ENCODE data around the gene ASAP2.
A peak's percentile ranks its signal among the peaks of the same experiment; 100 is the strongest.

The ASAP2 gene

DNA sequence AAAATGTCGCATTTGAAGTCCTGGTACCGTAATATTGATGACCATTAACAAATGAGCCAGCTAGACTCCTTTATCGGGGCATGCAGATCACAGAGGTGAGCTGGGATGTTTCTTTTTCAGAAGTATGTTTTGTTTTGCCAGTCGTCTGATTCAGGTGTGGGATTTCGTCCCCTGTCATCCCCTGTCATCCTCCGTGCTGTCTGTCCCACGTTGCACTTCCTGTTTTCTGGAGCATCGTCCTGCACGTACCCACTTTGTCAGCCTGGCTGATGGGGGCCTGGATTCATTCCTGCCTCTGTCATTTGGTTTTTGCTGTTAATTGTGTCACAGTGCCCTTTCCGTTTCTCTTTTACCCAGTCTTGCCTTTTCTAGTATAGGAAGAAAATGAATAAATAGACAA, 72.8 kb downstream of the ASAP2 start:
- DNase-seq: no peak

DNA sequence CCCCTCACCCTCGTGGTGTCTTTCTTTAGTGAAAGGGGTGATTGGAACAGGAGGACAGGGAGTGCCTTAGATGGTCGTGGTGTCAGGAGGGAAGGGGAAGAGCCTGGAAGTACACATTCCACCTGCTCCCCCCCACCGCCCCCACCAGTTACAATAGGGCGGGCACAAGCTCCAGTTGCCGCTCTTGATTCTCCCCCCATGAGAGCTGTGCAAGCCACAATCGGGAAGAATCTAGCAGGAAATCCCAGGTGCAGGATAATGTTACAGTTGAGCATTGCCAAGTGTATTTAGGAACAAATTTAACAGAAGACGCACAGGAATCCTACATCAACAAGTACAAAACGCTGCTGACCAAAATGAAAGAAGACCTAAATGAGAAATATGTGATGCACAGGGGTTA, 73.6 kb downstream of the ASAP2 start:
- no peak for DNase-seq

DNA sequence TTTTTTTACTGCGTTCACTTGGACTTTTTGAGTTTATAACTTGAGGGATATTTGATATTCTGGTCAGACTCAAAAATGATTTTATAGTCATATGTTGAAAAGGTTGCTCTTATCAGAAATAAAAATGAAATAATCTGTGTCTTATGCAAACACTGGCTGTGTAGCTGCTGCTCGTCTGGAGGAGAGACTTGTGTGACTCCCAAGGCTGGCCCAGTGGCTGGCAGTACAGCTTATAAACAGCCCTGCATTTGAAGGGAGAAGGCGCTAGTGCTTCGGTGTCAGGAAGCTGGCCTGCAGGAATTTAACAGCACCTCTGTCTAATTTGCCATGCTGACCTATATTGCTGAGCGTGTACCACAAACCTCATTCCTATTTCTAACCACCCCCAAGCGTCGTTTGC, 74.5 kb downstream of the ASAP2 start:
- DNase-seq: no peak

DNA sequence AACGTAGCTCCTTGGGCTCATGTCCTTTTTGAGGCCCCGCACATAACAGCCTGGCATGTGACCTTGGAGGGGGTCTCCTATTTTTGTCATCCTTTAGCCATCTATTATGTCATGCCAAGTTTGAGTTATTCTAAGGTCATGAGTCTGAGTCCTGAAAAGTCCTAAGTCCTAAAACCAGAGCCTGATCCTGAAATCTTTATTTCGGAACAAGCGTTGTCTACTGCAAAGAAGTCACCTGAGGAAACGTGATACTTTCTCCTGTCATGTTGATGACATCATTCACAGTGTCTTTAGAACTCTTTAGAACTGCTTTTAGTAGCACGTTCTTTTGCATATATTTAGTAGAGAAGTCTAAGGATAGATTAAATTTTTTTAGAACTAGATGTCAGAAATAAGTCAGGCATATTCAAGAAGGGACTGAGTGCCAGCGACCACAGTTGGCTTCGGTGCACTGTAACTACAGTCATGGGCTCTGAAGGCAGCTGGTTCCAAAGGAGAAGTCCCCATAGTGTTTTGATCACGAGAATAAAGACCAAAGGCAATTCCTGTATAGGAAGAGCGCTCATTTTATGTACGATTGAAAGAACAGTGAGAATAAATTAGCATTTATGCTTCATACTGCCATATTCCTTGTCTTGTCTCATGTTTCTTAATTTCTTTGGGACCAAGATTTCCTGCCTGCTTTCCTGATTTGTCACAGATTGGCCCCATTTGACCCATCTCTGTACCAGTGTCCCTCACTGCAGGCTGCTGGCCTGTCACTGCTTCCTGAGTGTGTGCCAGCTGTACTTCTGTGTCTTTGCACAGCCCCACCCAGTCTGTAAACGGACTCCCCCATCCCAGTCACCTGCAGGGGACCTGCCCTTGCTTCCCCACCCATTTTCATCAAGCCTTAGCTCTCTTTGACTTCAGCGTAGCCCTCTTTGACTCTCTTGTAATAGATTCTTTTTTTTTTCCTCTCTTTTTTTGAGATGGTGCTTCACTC, 75.8 kb downstream of the ASAP2 start:
- DNase-seq: no peak

DNA sequence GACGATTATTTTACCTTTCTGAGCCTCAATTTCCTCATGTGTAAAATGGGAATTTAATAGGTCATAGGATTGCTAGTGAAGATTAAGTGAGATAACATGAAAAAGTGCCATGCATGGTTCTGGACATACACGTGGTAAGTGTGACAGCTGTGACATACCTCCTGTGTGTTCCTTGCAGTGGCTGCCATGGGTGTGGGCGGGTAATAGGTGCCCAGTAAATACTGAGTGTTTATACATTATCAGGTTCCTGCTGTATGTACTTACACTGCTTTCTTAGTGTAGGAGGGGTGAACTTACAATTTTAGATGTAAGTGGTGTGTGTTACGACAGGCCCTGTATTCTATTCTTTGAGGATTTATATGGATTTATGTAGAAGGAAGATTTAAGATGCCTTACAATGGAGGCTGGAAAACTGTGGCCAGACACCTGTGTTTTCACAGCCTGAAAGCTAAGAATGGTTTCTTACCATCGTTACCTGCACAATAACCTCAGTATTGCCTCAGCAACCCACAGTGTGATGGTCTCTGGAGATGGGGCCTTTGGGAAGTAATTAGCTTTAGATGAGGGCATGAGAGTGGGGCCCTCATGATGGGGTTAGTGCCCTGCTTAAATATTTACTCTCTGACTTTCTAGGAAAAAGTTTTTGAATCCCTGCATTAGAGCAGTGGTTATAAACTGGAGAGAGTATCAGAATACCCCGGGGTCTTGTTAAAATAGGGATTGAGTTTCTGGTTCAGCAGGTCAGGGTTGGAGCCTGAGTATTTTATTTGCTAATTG, 78.1 kb downstream of the ASAP2 start:
- no peak for DNase-seq

DNA sequence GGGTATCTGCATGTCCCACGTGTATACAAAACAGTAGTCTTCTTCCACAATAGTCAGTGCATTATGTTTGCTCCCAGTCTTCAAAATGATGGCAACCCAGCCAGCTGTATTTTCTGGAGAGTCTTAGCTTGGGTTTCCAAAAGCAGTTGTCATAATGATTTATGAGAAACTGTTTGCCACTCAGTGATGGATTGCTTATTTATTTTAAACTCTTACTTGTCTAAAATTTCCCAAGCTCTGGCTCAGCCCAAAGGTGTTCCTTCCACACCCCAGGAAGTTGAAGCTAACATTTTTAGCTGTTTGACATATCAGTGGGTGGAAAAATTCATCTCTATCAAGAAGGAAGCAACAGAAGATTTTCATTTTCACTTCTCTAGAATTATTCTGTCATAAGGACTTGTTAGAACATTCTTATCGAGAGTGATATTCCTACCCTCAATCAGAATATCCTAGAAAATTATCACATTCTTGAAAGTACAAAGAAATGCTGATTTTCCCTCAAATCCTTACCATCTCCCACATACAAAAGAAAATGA, 78.8 kb downstream of the ASAP2 start:
- DNase-seq: peak; percentile 26 to 42

DNA sequence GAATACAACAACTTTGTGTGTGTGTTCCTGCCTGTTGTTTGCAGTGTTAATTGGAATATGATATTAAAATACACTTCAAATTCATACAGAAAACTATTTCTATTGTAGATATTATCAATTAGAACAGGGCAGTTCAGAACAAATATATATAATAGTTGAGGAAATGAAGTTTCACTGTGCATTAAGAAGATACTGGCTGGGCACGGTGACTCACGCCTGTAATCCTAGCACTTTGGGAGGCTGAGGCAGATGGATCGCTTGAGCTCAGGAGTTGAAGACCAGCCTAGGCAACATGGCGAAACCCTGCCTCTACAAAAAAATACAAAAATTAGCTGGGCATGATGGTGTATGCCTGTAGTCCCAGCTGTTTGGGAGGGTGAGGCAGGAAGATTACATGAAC, 79.3 kb downstream of the ASAP2 start:
- no peak for DNase-seq

DNA sequence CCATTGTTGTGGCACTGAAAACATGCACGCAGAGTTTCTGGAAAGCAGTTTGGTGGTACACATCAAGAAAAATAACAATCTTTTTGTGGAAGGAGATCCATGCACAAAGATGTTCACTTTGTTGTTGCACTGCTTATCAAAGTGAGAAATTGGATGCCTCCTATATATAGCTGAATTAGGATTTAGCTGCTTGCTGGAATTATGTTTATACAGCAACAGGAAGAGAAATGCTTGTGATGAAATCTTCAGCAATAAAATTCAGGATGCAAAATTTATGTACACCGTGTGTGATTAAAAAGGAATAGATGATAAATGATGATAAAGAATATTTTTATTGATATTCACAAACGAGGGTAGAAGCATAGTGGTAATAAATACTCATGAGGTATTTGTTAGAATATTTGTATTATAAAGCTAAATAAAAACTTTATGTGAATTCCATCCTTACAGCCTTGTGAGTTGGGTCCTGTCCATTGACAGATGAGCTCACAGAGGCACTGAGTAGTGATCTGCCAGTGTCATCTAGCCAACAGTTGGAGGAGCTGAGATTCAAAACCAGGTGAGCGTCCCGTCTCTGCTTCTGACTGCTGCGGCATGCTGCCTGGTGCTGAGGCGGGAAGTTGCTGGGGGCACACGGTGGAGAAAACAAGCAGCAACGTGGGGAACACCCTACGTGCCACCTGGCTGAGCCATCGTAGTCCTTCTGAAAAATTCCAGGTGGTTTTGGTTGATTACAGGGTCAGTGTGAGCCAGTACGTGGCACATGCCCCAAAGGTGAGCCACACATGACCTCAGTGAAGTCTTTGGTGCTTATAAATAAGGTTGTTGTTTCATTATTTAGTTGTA, 80.2 kb downstream of the ASAP2 start:
- DNase-seq: no peak

DNA sequence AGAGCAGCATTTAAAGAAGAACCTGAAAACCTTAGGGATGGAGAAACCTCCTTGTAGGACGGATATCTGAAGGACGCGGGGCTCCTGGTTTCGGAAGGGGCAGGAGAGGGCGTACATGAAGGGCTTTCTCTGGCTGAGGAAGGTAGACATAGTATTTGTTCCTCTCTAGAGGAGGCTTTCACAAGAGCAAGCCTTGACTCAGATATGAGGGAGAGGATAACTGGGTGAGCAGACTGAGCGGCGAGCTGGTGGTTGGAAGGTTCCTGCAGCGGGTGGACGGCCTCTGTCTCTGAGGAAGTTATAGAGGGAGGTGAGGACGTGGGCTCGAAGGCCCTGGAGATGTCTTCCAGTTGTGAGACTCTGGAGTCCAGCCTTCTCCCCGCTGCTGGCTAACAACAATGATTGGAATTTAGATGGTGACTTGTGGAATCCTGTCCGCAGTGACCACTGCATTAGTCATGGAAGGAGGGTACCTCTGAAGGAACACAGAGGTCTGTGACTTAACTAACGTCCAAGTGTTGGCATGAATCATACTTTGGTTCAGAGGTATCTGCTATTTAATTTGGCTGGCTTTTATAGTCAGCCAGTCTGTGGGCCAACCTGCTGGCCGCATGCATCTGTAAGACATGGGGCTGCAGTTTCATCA, 80.9 kb downstream of the ASAP2 start:
- peak in 1 of 2 donors; percentile 56 for DNase-seq

DNA sequence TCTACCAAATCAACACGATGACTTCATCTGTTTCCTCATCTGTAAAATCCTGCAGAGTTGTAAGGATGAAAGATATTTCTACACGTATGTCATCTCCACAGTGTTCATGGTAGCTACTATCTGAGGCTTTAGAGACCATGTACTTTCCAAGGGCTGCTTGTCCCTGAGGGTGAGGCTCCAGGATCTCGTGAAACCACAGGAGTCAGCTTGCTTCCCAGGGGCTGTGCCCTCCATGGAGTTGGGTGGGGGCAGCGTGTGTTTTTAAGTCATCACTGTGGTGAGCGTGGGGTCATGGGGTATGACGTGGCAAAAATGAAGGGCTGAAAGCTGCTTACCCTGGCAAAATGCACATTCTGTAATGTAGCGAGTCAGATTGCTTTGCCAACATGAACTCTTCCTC, 81.6 kb downstream of the ASAP2 start:
- peak; percentile 42 to 75 for DNase-seq

DNA sequence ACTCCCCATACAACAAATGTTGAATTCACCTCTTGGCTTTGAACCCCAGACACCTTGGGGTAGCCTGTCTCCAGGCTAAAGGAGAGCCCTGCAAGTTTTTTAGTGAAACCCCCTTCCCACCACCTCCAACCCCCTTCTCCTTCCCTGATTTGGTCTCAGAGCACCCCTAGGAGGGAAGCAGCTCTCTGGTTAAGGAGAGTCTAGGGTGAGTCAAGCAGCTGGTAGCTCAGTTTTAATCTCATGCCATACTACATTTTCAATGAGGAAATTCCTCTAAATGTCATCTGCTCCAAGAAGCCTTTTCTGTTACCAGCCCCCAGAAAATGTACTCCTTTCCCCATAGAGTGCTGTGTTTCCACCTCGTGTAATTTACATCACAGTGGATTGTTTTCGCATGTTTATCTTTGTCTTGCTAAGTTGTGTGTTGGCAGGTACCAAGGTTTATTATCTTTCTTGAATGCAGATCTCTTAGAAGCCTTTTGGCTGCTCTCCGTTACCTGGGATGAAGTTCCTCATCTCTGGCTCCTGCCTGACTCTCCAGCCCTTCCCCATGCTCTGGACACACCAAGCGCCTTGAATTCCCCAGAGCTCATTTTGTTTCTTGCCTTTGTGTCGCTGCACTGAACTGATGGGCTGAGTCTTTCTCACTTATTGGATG, 82.2 kb downstream of the ASAP2 start:
- peak; percentile 16 to 47 for DNase-seq

DNA sequence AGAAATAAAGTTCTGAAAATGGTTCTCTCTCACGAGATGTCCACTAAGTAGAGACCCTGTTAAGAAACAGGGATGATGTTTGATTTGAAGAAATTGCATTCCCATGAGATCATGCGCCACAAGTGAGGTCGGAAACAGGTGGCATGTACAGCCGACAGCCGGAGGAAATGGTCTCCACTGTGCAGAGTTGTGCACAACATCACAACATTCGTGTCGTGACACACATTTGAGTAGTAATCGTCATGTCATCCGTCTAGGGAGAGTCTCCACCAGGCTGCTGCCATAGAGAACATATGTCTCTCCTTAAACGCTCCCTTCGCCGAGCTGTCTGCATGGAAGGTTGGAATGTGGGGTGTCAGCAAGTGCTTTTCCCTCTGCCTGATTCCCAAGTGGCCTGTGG, 84.7 kb downstream of the ASAP2 start:
- DNase-seq: no peak

DNA sequence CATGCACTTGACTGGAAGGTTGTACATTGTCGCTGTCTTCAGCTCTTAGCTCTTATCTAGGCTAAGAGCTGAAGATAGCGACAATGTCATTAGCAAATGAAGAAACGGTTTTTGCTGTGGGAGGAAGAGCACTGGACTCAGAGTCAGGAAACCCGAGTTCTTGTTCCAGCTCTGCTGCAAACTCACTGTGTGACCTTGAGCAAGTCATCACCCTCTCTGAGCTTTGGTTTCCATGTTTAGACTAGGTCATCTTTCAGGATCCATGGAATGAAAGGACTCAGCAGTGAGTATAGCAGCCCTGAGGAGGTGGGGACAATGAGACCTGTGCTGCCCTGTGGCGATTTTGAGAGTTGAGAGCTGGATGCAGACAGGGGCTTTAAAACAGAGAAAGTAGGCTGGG, 85.3 kb downstream of the ASAP2 start:
- no peak for DNase-seq

DNA sequence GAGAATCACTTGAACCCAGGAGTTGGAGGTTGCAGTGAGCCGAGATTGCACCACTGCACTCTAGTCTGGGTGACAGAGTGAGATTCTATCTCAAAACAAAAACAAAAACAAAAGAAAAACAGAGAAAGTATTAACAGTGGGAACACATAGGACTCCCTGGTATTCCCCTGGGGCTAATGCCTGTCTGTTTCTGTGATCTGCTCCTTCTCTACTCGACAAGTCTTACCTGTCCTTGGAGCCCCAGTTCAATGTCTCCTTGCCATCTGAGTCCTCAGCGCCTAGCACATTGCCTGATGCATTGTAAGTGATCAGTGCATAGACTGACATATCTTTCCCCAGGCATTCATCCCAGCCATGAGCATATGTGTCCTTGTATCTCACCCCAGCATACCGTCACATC, 85.8 kb downstream of the ASAP2 start:
- DNase-seq: no peak

DNA sequence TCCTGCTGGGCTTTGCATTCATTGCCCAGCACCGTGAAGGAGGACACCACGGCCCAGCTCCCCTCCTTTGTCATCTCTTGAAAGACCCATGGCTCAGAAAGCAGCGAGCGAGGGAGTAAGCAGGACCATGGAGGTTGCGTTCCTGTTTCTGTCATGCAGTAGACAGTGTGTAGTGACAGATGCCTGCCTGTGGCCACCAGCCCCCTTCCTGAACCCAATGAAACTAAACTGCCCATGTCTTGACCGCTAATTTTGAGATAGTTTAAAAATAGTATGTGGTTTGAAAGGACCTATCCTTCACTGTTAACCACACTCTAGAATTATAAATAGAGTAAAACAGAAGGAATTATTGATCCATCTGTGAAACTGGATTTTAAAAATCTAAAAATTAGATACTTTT, 88.2 kb downstream of the ASAP2 start:
- DNase-seq: no peak

DNA sequence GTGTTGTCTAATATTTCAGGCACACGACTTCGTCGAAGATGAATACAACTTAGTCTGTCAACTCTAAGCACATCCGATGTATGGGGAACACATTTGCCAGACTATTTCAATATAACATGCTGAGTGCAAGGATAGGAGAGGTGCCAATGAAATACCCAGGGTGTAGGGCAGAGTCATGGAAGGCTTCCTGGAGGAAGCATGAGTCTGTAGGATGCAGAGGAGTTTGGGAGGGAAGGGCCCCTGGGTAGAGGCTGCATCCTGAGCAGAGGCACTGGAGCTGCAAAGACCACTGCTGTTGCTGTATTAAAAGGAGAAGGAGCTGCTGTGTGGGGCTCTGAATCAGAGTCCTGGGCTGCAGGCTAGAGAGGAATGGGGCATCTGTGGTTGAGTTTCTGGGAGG, 89.9 kb downstream of the ASAP2 start:
- DNase-seq: no peak

DNA sequence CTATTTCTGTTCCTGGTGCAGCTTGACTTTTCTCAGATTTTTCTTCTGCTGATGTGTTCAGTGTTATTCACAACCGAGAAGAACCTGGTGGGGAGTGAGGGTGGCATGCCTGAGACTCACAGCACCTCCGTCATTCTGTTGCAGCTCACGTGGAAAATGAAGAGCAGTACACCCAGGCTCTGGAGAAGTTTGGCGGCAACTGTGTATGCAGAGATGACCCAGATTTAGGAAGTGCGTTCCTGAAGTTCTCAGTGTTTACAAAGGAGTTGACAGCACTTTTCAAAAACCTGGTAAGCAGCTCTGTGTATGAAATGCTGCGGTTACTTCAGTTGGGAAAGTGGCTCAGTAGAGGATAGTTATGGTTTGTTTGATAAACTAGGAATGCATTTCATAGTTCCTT, 90.5 kb downstream of the ASAP2 start:
- DNase-seq: no peak

DNA sequence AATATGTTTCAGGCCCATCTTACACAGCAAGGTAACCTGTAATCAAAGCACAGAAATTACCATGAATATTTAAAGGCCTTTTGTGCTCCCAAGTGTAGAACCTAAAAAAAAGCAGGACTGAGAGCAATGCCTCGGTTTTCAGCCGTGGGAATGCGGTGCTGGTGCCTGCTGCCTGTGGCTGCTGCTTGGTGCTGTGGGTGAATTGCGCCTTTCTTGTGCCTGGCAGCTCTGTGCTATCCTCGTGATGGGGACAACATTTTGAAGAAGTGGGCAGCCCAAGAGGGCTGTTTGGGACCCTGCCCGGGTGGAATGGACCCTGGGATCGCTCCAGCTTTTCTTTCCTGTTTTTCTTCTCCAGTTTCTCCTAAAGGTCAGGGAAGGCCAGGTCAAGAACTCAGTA, 91.2 kb downstream of the ASAP2 start:
- no peak for DNase-seq

DNA sequence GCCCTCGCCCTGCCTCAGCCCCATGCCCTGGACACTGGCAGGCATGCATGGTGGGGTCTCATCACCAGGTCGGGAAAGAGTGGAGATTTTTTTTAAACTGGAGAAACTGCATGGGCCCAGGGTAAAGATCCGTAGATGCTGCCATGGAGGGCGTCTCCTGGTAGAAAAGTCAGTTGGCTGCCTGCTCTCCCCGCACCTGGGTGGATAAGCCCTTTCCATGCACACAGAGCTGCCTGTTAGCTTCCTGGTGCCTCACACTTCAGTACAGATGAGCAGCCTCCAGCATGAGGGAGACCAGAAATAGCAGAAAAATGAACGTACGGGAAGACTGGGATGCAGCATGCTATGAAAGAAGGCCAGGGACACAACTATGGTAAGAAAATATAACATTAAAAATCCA, 92.0 kb downstream of the ASAP2 start:
- no peak for DNase-seq

DNA sequence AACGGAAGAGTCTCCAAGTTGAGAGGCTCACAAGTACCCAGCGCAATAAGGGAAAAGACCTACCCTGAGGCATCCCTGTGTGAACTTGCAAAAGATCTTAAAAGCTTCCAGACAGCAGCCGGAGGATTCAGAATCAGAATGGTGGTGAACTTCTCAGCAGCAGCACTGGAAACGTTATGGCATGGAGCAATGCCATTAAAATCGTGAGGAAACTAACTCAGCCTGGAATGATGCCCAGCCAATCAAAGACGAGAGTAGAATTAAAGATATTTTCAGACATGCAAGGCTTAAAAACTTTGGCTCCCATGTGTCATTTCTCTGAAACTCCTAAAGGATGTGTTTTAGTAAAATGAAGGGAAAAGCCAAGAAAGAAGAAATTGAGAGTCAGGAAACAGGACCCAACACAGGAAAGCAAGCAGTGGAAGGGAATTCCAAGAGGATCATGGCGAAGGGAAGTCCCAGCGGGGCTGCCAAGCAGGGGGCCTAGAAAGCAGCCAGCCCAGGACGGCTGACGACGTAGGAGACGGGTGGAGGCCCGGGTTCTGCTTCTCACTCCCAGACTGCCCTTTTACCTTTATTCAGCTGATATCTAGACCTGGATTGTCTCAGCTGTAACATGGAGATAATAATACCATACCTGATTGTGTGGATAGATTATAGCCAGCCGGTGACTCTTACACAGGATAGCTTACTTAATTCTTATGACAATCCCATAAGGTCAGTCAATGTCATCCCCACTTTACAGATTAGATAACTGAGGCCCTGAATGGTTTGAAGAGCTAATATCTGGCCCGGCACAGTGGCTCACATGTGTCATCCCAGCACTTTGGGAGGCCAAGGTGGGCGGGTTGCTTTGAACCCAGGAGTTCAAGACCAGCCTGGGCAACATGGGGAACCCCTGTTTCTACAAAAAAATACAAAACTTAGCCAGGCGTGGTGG, 92.8 kb downstream of the ASAP2 start:
- DNase-seq: no peak

DNA sequence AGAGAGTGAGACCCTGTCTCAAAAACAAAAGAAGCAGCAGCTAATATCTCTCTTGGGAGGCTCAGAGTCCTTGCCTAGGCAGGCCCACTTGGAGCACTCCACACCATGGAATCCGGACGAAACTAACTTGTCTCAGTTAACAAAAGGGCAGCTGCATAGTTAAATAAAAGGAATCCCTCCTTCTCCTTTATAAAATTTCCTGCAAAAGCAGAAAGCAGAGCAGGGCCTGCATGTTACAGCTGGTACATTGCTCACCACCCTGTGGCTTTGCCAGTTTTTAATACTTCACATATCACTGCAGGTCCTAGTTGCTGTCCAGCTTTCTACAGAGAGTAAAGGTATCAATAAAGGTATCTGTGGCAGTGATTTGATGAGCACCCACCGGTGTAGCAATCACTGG, 93.6 kb downstream of the ASAP2 start:
- no peak for DNase-seq

Measured in inflammatory macrophage treated with lipopolysaccharide for 1 hour (primary cell).